ENCODE data around the gene KLK14.

KLK14 gene

DNA sequence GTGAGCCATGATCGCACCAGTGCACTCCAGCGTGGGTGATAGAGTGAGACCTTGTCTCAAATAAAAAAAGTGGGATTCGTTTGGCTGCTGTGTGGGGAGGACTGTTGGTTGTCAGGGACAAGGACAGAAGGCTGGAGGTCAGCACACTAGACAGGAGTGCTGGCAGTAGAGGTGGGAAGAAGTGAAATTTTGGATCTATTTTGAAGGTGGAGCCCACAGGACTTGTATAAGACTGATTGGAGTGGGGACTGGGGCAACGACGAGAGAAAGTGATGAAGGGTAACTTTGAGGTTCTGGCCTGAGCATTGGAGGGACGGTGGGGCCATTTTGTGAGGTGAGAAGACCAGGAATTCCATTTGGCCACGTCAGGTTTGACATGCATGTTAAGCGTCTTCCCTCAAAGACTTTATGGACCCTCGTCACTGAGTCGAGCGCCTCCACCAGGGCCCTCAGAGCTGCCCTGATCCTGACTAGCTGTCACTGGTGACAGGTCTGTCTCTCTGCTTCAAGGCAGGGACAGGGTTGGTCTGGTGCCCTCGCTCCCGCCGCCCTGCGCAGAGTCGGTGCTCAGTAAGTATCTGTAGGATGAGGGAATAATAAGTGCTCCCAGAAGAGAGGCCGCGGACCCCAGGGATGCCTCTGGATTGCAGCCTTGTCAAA is 24.8 kb upstream of the KLK14 start:
- FAIRE-seq, result no peak

DNA sequence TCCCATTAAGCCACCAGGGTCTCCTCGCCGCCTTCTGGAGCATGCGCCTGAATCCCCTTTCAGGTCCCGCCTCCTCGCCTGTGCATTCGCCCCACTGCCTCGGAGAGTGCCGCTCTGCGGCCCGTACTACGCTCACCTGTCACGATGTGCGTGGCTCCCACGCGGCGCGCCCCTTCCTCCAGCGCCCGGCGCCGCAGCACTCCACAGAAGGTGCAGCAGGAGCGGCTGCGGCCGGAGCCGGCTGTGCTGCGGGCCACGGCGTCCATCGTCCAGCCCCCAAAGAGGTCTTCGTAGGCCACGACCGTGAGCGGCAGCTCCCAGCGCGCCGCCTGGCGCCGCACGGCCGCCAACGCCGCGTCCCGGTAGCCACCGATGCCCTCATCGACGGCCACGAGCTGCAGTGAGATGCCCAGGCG is 21.2 kb upstream of the KLK14 start:
- FAIRE-seq, result no peak

- no peak for FAIRE-seq
Observed at GRCh38 chr19:51102991-51103390, 20.3 kb upstream of the KLK14 start.

GRCh38 chr19:51101171-51101865 is 18.6 kb upstream of the KLK14 start:
- no peak for FAIRE-seq

GRCh38 chr19:51100601-51101000 is 17.9 kb upstream of the KLK14 start:
- no peak for FAIRE-seq

DNA sequence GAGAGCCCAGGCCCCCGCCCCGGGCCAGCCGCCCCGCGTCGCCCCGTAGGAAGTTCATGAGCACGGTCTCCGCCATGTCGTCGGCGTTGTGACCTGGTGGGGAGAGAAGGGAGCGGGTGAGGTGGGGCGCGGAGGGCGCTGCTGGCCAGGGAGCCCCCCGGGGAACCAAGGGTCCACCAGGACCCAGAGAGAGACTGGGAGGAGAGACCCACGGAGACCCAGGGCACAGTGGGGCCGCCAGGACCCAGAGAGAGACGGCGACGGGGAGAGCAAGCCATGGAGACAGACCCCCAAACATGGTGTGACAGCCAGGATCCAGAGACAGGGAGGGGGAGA is 16.3 kb upstream of the KLK14 start:
- no peak for FAIRE-seq

- no peak for FAIRE-seq
Observed at GRCh38 chr19:51098365-51099046, 15.8 kb upstream of the KLK14 start.

DNA sequence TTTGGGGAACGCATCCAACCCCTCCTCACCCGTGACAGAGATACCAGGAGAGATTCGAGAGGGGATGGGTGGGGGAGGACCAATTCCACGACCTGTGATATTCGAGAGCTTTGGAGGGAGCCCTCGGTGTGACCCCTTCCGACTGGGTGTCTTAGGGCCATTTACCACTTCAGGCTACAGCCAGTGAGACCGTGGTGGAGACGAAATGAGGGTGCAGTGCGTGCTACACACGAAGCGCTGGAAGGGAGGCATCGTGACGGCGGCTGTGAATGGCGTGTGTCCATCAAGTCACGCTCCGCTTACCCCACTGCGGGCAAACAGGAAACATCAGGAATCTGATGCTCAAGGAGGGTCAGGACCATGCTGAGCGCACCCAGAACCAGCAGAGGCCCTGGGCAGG is 15.1 kb upstream of the KLK14 start:
- no peak for FAIRE-seq

DNA sequence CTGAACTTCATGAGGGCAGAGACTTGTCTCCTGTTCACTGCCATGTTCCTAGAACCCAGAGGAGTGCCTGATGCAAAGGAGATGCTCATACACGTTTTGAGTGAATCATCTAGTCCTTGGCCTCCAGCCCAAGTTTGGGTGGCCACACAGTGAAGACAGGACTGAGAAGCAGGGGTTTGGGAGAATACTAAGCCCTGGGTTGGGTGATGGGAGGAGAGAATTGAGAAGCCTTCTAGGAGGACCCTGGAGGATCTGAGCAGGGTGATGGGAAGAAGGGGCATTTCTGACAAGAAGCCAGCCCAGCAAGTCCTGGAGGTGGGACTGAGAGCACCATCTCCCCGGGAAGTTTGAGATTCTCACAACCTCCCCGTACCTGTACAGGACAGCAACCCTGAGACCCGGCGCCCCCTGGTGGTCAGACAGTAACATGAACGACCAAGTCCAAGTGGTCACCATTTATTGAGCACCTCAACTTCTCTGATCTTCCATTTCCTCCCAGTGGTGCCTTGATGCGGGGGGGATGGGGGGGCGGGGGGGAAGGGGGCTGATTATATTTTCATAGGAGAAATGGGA is 14.6 kb upstream of the KLK14 start:
- no peak for FAIRE-seq

- FAIRE-seq, result no peak
Observed at GRCh38 chr19:51096473-51097165, 13.9 kb upstream of the KLK14 start.

DNA sequence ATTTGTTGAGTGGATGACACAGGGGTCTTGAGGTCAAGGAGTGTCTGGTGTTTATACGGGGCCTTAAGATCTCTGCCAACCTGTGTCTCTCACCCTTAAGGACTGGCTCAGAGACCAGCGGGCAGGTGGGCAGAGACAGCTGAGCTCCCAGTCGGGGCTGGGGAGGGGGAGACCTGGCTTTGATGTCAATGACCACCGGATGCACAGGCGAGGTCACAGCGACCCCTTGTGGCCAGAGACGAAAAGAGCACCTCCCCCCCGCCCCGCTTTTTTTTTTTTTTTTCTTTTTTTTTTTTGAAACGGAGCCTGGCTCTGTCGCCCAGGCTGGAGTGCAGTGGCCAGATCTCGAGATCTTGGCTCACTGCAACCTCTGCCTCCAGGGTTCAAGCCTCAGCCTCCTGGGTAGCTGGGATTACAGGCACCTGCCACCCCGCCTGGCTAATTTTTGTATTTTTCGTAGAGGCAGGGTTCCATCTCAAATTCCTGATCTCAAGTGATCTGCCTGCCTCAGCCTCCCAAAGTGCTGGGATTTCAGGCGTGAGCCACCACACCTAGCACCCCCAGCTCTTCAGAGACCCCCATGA is 12.1 kb upstream of the KLK14 start:
- no peak for FAIRE-seq

DNA sequence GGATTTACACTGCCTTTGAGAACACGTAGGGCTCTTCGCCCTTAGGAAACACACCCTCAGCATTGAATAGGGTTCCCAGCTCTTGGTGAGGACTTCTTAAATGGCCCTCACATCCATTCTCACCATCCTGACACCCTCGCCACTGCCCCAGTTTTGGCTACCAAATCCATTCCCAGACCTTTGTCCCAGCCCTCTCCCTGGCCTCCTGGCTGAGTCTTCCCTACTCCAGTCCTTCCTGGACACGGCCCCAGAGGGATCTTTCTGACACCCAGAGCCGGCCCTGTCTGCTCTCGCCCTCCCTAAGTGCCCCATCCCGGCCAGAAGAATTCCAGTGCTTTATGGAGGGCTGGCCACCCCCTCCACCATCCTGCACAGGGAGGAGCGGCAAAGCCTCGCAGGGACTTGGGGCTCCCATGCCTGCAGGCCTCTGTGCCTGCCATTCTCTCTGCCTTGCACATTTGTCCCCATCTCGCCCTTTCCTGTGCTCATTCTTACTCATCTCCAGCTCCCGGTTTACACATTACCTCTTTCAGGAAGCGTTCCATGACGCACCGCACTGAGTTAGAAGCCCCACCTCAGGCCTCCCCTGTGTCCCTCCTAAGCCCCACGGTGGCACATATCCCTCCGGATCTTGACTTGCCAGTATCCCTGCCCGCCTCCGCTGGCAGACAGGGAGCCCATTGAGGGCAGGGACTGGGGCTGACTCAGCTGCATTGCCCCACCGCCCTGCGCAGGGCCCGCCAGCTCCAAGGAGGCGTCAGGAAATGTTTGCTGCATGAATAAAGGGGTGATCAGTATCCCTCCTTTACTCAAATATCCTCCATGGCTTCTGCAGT is 11.0 kb upstream of the KLK14 start:
- FAIRE-seq, result no peak

GRCh38 chr19:51093101-51093500 is 10.4 kb upstream of the KLK14 start:
- FAIRE-seq, result no peak

DNA sequence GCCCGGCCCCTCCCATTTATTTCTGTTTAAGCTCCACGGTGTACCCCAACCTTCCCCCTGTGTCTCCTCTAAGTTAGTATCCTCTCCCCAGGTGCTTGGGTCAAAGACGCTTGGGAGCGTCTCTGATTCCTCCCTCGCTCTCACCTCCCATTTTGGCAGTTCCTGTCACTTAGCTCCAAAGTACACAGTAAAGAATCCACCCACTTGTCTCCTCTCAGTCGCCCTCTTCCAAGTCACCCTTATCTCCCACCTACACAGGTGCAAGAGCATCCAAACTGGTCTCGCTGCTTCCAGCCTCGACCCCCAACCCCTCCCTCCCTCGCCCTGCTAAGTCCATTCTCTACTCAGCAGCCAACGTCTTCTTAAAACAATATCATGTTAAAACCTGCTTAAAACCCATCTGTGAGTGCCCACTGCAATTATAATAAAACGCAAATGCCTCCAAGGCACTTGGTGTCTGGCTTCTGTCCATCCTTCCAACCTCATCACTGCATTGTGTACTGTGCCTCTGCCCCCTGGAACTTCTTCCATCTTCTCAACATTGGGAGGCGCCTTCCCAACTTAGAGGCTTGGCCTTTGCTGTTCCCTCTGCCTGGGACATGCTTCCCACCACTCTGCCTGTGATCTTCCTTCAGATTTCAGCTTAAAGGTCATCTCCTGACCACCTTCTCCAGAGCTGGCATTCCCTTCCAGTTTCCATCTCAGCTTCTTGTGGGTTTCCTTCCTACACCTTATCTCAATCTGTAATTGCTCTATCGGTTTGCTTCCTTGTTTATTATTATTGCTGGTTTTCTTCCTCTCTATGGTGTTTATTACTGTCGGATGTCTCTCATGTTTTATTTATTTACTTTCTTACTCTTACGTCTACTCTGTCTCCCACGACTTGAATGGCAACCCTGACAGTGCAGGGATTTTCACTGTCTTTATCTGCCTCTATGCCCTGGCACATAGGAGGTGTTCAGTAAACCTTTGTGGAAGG is 9.5 kb upstream of the KLK14 start:
- no peak for FAIRE-seq

DNA sequence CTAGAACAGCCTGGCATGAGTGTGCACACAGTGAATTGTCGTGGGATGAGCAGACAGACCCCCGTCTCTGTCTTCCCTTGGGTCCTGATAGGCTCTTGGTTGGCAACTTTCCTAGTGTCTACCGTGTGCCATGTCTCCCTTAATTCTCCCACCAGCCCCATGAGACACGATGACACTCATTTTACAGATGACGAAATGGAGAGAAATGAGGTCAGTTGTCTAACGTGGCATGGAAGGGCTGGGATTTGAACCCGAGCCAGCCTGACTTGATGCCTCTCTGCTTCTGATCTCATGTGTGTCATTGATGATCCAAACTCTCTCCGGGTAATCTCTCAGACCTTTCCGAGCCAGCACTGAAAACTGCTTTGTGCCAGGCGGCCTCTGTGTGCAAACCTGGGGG is 8.4 kb upstream of the KLK14 start:
- no peak for FAIRE-seq

DNA sequence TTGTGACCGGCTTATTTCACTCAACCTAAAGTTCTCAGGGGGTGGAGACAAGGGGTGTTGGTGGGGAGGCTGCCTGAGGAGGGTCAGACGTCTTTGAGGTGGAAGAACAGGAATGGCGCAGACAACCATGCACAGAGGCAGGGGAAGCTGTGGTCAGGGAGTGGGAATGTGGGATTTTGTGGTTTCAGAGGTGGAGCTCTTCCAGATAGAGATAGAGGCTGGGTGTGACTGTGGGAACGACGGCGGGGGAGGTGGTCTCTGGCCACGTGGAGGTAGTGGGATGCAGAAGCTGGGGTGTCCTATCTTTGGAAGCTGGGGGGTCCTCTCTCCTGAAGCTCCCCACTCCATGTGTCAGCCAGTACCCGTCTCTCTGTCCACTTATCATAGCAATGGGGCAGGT is 7.8 kb upstream of the KLK14 start:
- FAIRE-seq, result no peak

DNA sequence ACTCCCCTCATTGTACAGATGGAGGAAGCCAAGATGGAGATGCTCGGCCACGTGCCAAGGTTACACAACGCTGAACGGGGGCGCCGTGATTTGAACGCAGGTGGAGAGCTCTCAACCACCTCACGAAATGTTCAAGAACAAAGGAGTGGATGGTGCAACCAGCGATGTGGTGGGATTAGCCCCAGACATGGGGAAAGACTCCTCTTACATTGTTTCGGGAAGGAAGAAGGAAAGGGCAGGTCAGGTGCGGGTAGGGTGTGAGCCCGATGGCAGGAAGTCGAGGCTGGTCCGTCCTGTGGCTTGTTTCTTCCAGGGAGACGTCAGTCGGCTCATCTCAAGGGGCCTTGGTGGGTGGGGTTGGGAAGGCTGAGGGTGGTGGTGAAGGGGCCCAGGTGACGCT is 7.1 kb upstream of the KLK14 start:
- no peak for FAIRE-seq

DNA sequence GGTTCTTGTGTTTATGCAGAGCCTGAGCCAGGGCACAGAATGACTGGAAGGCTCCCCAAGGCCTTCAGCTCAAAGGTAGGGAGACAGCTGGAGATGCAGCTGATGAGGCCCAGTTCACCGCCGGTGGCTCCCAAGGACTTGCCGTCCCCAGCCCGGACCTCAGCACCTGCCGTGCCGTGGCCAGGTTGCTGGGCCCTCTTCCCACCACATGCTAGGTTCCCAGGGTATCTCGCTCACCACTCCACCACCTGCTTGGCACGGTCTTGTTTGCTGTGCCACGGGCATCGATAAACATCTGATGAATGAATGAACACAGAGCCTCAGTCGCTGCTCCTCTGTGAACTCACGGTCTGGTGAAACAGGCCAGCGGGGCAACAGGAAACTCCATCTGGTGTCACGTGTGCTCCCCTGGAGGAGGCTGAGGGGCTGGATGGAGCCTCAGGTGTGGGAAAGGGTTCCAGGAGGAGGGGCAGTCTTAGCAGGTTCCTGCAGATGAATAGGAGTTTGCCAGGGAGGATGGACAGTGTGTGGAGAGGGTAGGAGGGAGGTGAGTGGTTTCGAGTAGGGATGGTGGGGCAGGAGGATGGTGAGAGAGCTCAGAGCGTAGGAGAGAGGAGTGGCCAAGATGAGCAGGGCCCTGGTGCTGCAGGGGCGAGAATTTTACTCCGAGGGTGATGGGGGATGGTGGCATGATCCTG is 3.6 kb upstream of the KLK14 start:
- no peak for FAIRE-seq

DNA sequence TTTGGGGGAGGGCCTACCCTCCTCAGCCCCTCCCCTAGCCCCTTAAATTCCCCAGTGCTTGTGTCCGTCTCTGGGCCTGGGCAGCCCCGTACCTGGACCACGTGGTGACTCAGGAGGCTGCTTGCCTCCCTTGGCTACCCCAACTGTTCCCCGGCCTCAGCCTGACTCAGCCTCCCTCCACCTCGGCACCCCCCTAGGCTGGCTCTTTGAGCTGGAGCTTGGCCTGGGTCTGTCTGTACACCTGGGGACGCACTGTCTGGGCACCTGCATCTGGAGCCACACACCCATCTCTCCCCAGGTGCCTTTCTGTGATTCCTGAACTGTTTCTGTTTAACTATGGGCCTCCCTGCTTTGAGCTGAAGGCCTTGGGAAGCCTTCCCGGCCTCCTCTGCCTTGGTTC is 1.8 kb upstream of the KLK14 start:
- FAIRE-seq, result no peak

DNA sequence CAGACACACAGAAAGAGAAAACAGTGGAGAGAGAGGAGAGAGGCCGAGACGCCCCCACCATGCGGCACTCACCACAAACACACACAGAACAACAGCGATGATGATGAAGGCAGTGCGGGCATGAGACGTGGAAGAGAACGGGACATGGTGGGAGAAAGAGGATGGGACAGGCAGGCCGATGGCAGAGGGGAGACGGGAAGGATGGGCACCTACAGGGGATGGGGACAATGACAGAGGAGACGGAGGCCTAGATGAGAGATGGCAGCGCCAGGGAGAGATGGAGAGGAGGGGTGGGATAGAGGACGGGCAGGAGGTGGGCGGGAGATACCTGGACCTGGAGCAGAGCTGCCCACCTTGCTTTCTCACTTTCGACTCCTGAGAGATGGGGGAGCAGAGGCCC is 1.1 kb upstream of the KLK14 start:
- no peak for FAIRE-seq
